Keratinocyte (primary cell): ENCODE measurements around the gene SMTNL2. TPM values are rescaled to one million over a fixed set of nuclear protein-coding genes. Genes with fewer than 3 reads are reported as not detected.
"Not testable (repeated sequence)": the region's sequence is repeated elsewhere in the genome, so short reads cannot be mapped to it uniquely, and the experiment has no call there.

Experiments
- DNase-seq: peaks from one replicate; pipeline ENCODE4 v3.0.0-alpha.2; 2011; ENCODE audit warnings: low read depth, missing footprints, low spot score
- FAIRE-seq: peaks from 2 replicates; lab custom pipeline; 2011; peaks lifted over from hg19 to GRCh38; lab: Jason Lieb, UNC
- H2AFZ ChIP-seq: 2 replicates; pipeline ENCODE4 v1.6.0; 2012; ENCODE audit warnings: low read length, control low read depth, inconsistent platforms; ENCODE audit not compliant: control insufficient read depth
- H3K27ac ChIP-seq: 2 replicates; pipeline ENCODE4 v1.5.1; 2011; ENCODE audit warnings: low read length; ENCODE audit not compliant: control insufficient read depth, insufficient read depth
- H3K27me3 ChIP-seq: 3 replicates; pipeline ENCODE4 v1.6.0; 2011; ENCODE audit warnings: low read length; ENCODE audit not compliant: control insufficient read depth, insufficient read depth; ENCODE audit errors: extremely low read depth
- H3K36me3 ChIP-seq, 2 experiments: 2 replicates in 1 of 2; 3 replicates in 1 of 2; pipeline ENCODE4 v1.5.1; 2011; ENCODE audit warnings: low read length in 2 of 2, mild to moderate bottlenecking in 1 of 2; ENCODE audit not compliant: control insufficient read depth in 2 of 2, insufficient read depth in 2 of 2; ENCODE audit errors: extremely low read depth in 1 of 2
- H3K4me1 ChIP-seq: 3 replicates; pipeline ENCODE4 v1.5.1; 2011; ENCODE audit warnings: low read length; ENCODE audit not compliant: control insufficient read depth, insufficient read depth; ENCODE audit errors: extremely low read depth
- H3K4me2 ChIP-seq: 3 replicates; pipeline ENCODE4 v1.6.0; 2011; ENCODE audit warnings: low read depth, low read length; ENCODE audit not compliant: control insufficient read depth, insufficient read depth; ENCODE audit errors: extremely low read depth
- H3K4me3 ChIP-seq, 3 experiments: fragments of 200-600 bp in 1 of 3; sonication (generic) in 1 of 3; 2 replicates in 2 of 3; 3 replicates in 1 of 3; pipeline ENCODE4 v1.5.1; 2011 to 2016; ENCODE audit warnings: low read length in 3 of 3, mild to moderate bottlenecking in 3 of 3, control low read depth in 2 of 3, inconsistent platforms in 1 of 3, low read depth in 1 of 3, mixed read lengths in 1 of 3, mixed run types in 1 of 3, moderate library complexity in 1 of 3; ENCODE audit not compliant: control insufficient read depth in 2 of 3, insufficient read depth in 2 of 3; ENCODE audit errors: extremely low read depth in 1 of 3
- H3K79me2 ChIP-seq: 2 replicates; pipeline ENCODE4 v1.6.0; 2012; ENCODE audit warnings: low read length; ENCODE audit not compliant: control insufficient read depth, insufficient read depth
- H3K9ac ChIP-seq: 3 replicates; pipeline ENCODE4 v1.6.0; 2011; ENCODE audit warnings: low read length; ENCODE audit not compliant: control insufficient read depth, insufficient read depth; ENCODE audit errors: extremely low read depth
- H3K9me1 ChIP-seq: 3 replicates; pipeline ENCODE4 v1.6.0; 2011; ENCODE audit warnings: low read length; ENCODE audit not compliant: control insufficient read depth, insufficient read depth; ENCODE audit errors: extremely low read depth
- H3K9me3 ChIP-seq: 2 replicates; pipeline ENCODE4 v1.5.1; 2012; ENCODE audit warnings: low read depth, low read length; ENCODE audit not compliant: control insufficient read depth
- H4K20me1 ChIP-seq: 3 replicates; pipeline ENCODE4 v1.6.0; 2011; ENCODE audit warnings: low read length; ENCODE audit not compliant: control insufficient read depth, insufficient read depth; ENCODE audit errors: extremely low read depth
- CTCF ChIP-seq, 3 experiments: IDR thresholded peaks in 1 of 3; conservative IDR thresholded peaks in 1 of 3; optimal IDR thresholded peaks in 1 of 3; 2 replicates in 2 of 3; 3 replicates in 1 of 3; pipeline versions ENCODE3 to v1.5.1; 2011; ENCODE audit warnings: low read length in 3 of 3, mild to moderate bottlenecking in 3 of 3, moderate library complexity in 2 of 3, control low read depth in 1 of 3, inconsistent platforms in 1 of 3; ENCODE audit not compliant: insufficient read depth in 2 of 3; ENCODE audit errors: extremely low read depth in 1 of 3
- EZH2 ChIP-seq: IDR thresholded peaks from one replicate; pipeline ENCODE4 v1.6.1; 2012; ENCODE audit warnings: inconsistent platforms, mild to moderate bottlenecking, low read length, moderate library complexity
- dilution Hi-C: fragments of 300-500 bp; cut with MboI; formaldehyde crosslinking; loops from one replicate; pipeline ENCODE4 v1.7.0; 2020; ENCODE audit warnings: low sequenced_read_pairs; ENCODE audit not compliant: extremely low pct_ligation_motif_present
- polyA plus RNA-seq, 5 experiments: library from polyadenylated mRNA; depleted of rRNA in 3 of 5; stranded (reverse) in 3 of 5; stranded (forward) in 1 of 5; unstranded in 1 of 5; fragments of >200 nt; gene quantifications; 1 replicate in 1 of 5; 2 replicates in 3 of 5; 3 replicates in 1 of 5; pipeline versions ENCODE4 v1.2.1 to v1.2.3, GENCODE V29; 2011 to 2012; ENCODE audit warnings: missing spikeins in 2 of 5, low read depth in 1 of 5, low replicate concordance in 1 of 5

SMTNL2 gene
- polyA plus RNA-seq, 1 donor (not counting 4 experiments of a cell fraction or from before 2014, with no cell fraction given), result not detected

- H3K4me2 ChIP-seq, result no peak overlapping the region
- no peak overlapping the region for H3K27ac ChIP-seq
- TF ChIP-seq CTCF (optimal IDR thresholded peaks at IDR 0.05 in 1 of 3, IDR thresholded peaks at IDR 0.05 in 1 of 3, conservative IDR thresholded peaks at IDR 0.05 in 1 of 3; ENCODE audit: extremely low read depth in 1 of 3, insufficient read depth in 2 of 3, low read length in 3 of 3) (no peak), EZH2 (no peak)
- peaks cover 9% of the 10 kb centered on the region for H3K27me3 ChIP-seq
- no peaks in the 10 kb centered on the region for H3K9me3 ChIP-seq
- H4K20me1 ChIP-seq, result no peaks in the 10 kb centered on the region
- no peaks in the 10 kb centered on the region for H3K79me2 ChIP-seq
- H3K4me1 ChIP-seq, result peaks cover 2% of the 10 kb centered on the region
- DNase-seq (no peak), FAIRE-seq (no peak)
- dilution Hi-C loops, result no loop called here
- H2AFZ ChIP-seq, result no peak overlapping the region
- H3K9me1 ChIP-seq, result no peaks in the 10 kb centered on the region
- H3K9ac ChIP-seq, result no peak overlapping the region
- H3K36me3 ChIP-seq, result no peaks in the 10 kb centered on the region
- no peak overlapping the region for H3K4me3 ChIP-seq
Observed at GRCh38 chr17:4622375-4622774, 38.0 kb downstream of the SMTNL2 start.

- no peak overlapping the region for H3K4me3 ChIP-seq
- TF ChIP-seq EZH2, result no peak
- no peak for TF ChIP-seq CTCF (optimal IDR thresholded peaks at IDR 0.05 in 1 of 3, IDR thresholded peaks at IDR 0.05 in 1 of 3, conservative IDR thresholded peaks at IDR 0.05 in 1 of 3; ENCODE audit: extremely low read depth in 1 of 3, insufficient read depth in 2 of 3, low read length in 3 of 3)
- peaks cover 9% of the 10 kb centered on the region for H3K27me3 ChIP-seq
- H3K9me3 ChIP-seq, result no peaks in the 10 kb centered on the region
- H3K79me2 ChIP-seq, result no peaks in the 10 kb centered on the region
- DNase-seq (peak; percentile 19), FAIRE-seq (peak; percentile 92)
- H3K27ac ChIP-seq, result no peak overlapping the region
- H3K9me1 ChIP-seq, result no peaks in the 10 kb centered on the region
- dilution Hi-C loops, result no loop called here
- H3K4me1 ChIP-seq, result peaks cover 2% of the 10 kb centered on the region
- no peaks in the 10 kb centered on the region for H4K20me1 ChIP-seq
- H2AFZ ChIP-seq, result no peak overlapping the region
- H3K9ac ChIP-seq, result no peak overlapping the region
- no peaks in the 10 kb centered on the region for H3K36me3 ChIP-seq
- H3K4me2 ChIP-seq, result no peak overlapping the region
Observed at GRCh38 chr17:4623249-4623648, 38.9 kb downstream of the SMTNL2 start.

GRCh38 chr17:4624451-4624911 lies 40.2 kb downstream of the SMTNL2 start:
- H3K36me3 ChIP-seq, H3K9ac ChIP-seq, H3K9me1 ChIP-seq, H3K4me1 ChIP-seq, H3K27ac ChIP-seq, H3K9me3 ChIP-seq, H3K4me2 ChIP-seq, H3K79me2 ChIP-seq, dilution Hi-C loops, H3K27me3 ChIP-seq, H2AFZ ChIP-seq, H3K4me3 ChIP-seq, DNase-seq, H4K20me1 ChIP-seq: not testable (repeated sequence)
- peak; percentile 65 for FAIRE-seq
